ENCODE measurements around the gene PPARGC1A.

DNA sequence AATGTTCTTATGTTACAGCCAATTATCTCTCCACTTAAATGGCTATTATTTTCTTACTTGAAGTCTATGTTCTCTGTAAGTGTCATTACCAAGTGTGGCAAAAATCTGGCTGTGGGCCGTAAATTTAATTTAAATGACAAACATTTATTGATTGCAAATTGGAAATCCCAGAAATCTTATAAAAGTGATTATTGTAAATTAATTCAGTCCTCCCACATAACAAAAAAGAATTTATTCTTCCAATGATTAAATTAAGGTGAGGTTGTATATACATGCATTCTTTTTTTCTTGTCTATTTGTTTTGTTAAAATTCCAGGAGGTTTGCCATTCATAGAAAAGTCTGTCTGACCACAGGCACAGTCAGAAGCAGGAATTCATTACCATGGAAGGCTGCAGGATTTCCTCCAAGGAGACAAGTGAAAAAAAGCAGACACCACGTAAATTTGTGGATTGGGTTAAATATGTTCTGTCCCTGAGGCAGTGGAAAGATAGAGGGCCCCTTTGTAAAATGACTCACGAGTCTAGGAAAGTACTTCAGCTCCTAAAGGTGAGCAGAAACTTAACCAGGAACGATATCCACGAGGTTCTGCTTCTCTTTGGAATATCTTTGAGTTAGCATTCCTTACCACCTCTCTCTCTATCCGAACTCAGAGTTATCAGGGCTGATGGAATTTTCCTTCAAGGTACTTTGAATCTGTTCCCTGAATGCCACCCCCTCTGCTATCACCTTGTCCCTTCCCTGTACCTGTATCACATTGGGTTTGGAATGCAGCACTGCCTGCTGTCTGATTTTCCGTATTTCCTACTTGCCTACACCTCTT is 10.7 kb downstream of the PPARGC1A start:
- TF ChIP-seq EZH2 (IDR thresholded peaks at IDR 0.05; ENCODE audit: low read depth, unreplicated experiment) (no peak), POLR2AphosphoS5 (IDR thresholded peaks at IDR 0.05; ENCODE audit: low read depth) (no peak), EZH2phosphoT487 (IDR thresholded peaks at IDR 0.05; ENCODE audit: unreplicated experiment) (no peak), CREB1 (CRISPR knock-in tag; IDR thresholded peaks at IDR 0.05; ENCODE audit: low read depth) (no peak), JUNB (IDR thresholded peaks at IDR 0.05; ENCODE audit: unreplicated experiment) (no peak), ZNF114 (CRISPR knock-in tag; IDR thresholded peaks at IDR 0.05) (no peak)
- TF ChIP-seq, protein P1, sequence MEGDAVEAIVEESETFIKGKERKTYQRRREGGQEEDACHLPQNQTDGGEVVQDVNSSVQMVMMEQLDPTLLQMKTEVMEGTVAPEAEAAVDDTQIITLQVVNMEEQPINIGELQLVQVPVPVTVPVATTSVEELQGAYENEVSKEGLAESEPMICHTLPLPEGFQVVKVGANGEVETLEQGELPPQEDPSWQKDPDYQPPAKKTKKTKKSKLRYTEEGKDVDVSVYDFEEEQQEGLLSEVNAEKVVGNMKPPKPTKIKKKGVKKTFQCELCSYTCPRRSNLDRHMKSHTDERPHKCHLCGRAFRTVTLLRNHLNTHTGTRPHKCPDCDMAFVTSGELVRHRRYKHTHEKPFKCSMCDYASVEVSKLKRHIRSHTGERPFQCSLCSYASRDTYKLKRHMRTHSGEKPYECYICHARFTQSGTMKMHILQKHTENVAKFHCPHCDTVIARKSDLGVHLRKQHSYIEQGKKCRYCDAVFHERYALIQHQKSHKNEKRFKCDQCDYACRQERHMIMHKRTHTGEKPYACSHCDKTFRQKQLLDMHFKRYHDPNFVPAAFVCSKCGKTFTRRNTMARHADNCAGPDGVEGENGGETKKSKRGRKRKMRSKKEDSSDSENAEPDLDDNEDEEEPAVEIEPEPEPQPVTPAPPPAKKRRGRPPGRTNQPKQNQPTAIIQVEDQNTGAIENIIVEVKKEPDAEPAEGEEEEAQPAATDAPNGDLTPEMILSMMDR (conservative IDR thresholded peaks at IDR 0.05; ENCODE audit: low read depth in 2 of 2), result no peak
- TF ChIP-seq, protein P2, sequence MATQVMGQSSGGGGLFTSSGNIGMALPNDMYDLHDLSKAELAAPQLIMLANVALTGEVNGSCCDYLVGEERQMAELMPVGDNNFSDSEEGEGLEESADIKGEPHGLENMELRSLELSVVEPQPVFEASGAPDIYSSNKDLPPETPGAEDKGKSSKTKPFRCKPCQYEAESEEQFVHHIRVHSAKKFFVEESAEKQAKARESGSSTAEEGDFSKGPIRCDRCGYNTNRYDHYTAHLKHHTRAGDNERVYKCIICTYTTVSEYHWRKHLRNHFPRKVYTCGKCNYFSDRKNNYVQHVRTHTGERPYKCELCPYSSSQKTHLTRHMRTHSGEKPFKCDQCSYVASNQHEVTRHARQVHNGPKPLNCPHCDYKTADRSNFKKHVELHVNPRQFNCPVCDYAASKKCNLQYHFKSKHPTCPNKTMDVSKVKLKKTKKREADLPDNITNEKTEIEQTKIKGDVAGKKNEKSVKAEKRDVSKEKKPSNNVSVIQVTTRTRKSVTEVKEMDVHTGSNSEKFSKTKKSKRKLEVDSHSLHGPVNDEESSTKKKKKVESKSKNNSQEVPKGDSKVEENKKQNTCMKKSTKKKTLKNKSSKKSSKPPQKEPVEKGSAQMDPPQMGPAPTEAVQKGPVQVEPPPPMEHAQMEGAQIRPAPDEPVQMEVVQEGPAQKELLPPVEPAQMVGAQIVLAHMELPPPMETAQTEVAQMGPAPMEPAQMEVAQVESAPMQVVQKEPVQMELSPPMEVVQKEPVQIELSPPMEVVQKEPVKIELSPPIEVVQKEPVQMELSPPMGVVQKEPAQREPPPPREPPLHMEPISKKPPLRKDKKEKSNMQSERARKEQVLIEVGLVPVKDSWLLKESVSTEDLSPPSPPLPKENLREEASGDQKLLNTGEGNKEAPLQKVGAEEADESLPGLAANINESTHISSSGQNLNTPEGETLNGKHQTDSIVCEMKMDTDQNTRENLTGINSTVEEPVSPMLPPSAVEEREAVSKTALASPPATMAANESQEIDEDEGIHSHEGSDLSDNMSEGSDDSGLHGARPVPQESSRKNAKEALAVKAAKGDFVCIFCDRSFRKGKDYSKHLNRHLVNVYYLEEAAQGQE (IDR thresholded peaks at IDR 0.05; ENCODE audit: unreplicated experiment), result no peak
